Measurements from ENCODE around the gene SBF2. TPM values are rescaled to one million over a fixed set of nuclear protein-coding genes. Genes with fewer than 3 reads are reported as not detected.
"Not testable (repeated sequence)": the region's sequence is repeated elsewhere in the genome, so short reads cannot be mapped to it uniquely, and the experiment has no call there.

Gene SBF2
- total and polyA plus RNA-seq, 4 experiments from 2014 or later = 0.50 to 15.4 (median 10.2) TPM

- POLR2A ChIA-PET (ENCODE audit: partially characterized antibody) = no interaction called here
- intact Hi-C loops (cut with micrococcal nuclease) = no loop called here
- H3K36me3 Mint-ChIP-seq = peaks cover 0 to 8% of the 10 kb centered on the region in 2 donors
- H3K4me1 Mint-ChIP-seq = no peaks in the 10 kb centered on the region
- H3K27ac Mint-ChIP-seq = no peak overlapping the region
- H3K9me3 Mint-ChIP-seq = peaks cover 0 to 5% (median 1%) of the 10 kb centered on the region in 8 donors
- Histone ChIP-seq H3K27me3 (ENCODE audit: insufficient read depth, low read length) (no peaks in the 10 kb centered on the region), H3K27ac (ENCODE audit: low read depth, low read length) (no peak overlapping the region), H3K36me3 (ENCODE audit: insufficient read depth, low read length) (no peaks in the 10 kb centered on the region), H3K4me1 (ENCODE audit: insufficient read depth, low read length) (no peaks in the 10 kb centered on the region), H3K9me3 (ENCODE audit: control insufficient read depth in 1 of 2, low read length in 2 of 2) (no peaks in the 10 kb centered on the region), H3K4me3 (ENCODE audit: low read length in 2 of 2) (no peak overlapping the region)
- H3K4me3 Mint-ChIP-seq = no peak overlapping the region
- no peak for DNase-seq
- CTCF ChIA-PET (ENCODE audit: partially characterized antibody) = no interaction called here
- H3K27me3 Mint-ChIP-seq = no peaks in the 10 kb centered on the region
These were observed 186.5 kb downstream of the SBF2 start for GRCh38 chr11:10107497-10107896.

GRCh38 chr11:10097615-10098014, 196.4 kb downstream of the SBF2 start:
- Mint-ChIP-seq H3K27ac (no peak overlapping the region), H3K4me3 (peak overlapping the region in 1 of 8 donors; percentile 3), H3K36me3 (peaks cover 33 to 47% of the 10 kb centered on the region in 2 donors), H3K9me3 (peaks cover 0 to 42% (median 31%) of the 10 kb centered on the region in 8 donors), H3K27me3 (no peaks in the 10 kb centered on the region), H3K4me1 (peaks cover 0 to 1% (median under 1%) of the 10 kb centered on the region in 4 donors)
- H3K4me3 ChIP-seq (ENCODE audit: low read length in 2 of 2) = no peak overlapping the region
- no peak for DNase-seq
- H3K4me1 ChIP-seq (ENCODE audit: insufficient read depth, low read length) = no peaks in the 10 kb centered on the region
- H3K27me3 ChIP-seq (ENCODE audit: insufficient read depth, low read length) = no peaks in the 10 kb centered on the region
- intact Hi-C loops (cut with micrococcal nuclease) = no loop called here
- H3K9me3 ChIP-seq (ENCODE audit: control insufficient read depth in 1 of 2, low read length in 2 of 2) = peaks cover 0 to 6% of the 10 kb centered on the region in 2 donors
- no peak overlapping the region for H3K27ac ChIP-seq (ENCODE audit: low read depth, low read length)
- ChIA-PET POLR2A (ENCODE audit: partially characterized antibody) (no interaction called here), CTCF (ENCODE audit: partially characterized antibody) (no interaction called here)
- no peaks in the 10 kb centered on the region for H3K36me3 ChIP-seq (ENCODE audit: insufficient read depth, low read length)

DNA sequence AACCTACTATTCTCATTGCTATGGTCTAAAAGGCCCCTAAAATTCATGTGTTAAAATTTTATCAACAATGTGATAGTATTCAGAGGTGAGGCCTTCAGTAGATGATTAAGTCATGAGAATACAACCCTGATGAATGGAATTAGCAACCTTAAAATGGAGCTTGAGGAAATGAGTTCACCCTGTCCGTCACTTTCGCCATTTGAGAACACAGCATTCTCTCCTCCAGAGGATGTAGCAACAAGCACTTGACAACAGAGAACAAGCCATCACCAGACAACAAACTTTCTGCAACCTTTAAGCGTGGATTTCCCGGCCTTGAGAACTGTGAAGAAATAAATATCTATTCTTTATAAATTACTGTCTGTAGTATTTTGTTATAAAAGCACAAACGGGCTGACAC, 197.0 kb downstream of the SBF2 start:
- H3K4me3 ChIP-seq (ENCODE audit: low read length in 2 of 2) = no peak overlapping the region
- peaks cover 0 to 6% of the 10 kb centered on the region in 2 donors for H3K9me3 ChIP-seq (ENCODE audit: control insufficient read depth in 1 of 2, low read length in 2 of 2)
- CTCF ChIA-PET (ENCODE audit: partially characterized antibody) = no interaction called here
- no peak for DNase-seq
- no peaks in the 10 kb centered on the region for H3K4me1 ChIP-seq (ENCODE audit: insufficient read depth, low read length)
- Mint-ChIP-seq H3K27ac (no peak overlapping the region), H3K27me3 (no peaks in the 10 kb centered on the region), H3K4me3 (no peak overlapping the region), H3K36me3 (peaks cover 33 to 42% of the 10 kb centered on the region in 2 donors), H3K4me1 (peaks cover 3 to 7% (median 5%) of the 10 kb centered on the region in 4 donors), H3K9me3 (peaks cover 0 to 42% (median 31%) of the 10 kb centered on the region in 8 donors)
- POLR2A ChIA-PET (ENCODE audit: partially characterized antibody) = no interaction called here
- H3K27ac ChIP-seq (ENCODE audit: low read depth, low read length) = no peak overlapping the region
- H3K36me3 ChIP-seq (ENCODE audit: insufficient read depth, low read length) = no peaks in the 10 kb centered on the region
- no peaks in the 10 kb centered on the region for H3K27me3 ChIP-seq (ENCODE audit: insufficient read depth, low read length)
- intact Hi-C loops (cut with micrococcal nuclease) = no loop called here

GRCh38 chr11:10095412-10096208, 198.4 kb downstream of the SBF2 start:
- intact Hi-C loops (cut with micrococcal nuclease) = no loop called here
- no peaks in the 10 kb centered on the region for H3K36me3 ChIP-seq (ENCODE audit: insufficient read depth, low read length)
- Mint-ChIP-seq H3K27me3 (no peaks in the 10 kb centered on the region), H3K4me3 (no peak overlapping the region), H3K36me3 (peaks cover 28 to 31% of the 10 kb centered on the region in 2 donors), H3K9me3 (peaks cover 4 to 38% (median 26%) of the 10 kb centered on the region in 8 donors), H3K27ac (no peak overlapping the region), H3K4me1 (peaks cover 9 to 21% (median 13%) of the 10 kb centered on the region in 4 donors)
- no peak overlapping the region for H3K27ac ChIP-seq (ENCODE audit: low read depth, low read length)
- POLR2A ChIA-PET (ENCODE audit: partially characterized antibody) = no interaction called here
- H3K4me1 ChIP-seq (ENCODE audit: insufficient read depth, low read length) = no peaks in the 10 kb centered on the region
- no peak for DNase-seq
- CTCF ChIA-PET (ENCODE audit: partially characterized antibody) = no interaction called here
- H3K27me3 ChIP-seq (ENCODE audit: insufficient read depth, low read length) = no peaks in the 10 kb centered on the region
- peaks cover 0 to 6% of the 10 kb centered on the region in 2 donors for H3K9me3 ChIP-seq (ENCODE audit: control insufficient read depth in 1 of 2, low read length in 2 of 2)
- no peak overlapping the region for H3K4me3 ChIP-seq (ENCODE audit: low read length in 2 of 2)

GRCh38 chr11:10092426-10092825, 201.6 kb downstream of the SBF2 start:
- Mint-ChIP-seq H3K9me3 (peaks cover 0 to 6% (median under 1%) of the 10 kb centered on the region in 8 donors), H3K4me1 (peaks cover 9 to 21% (median 13%) of the 10 kb centered on the region in 4 donors), H3K4me3 (no peak overlapping the region), H3K27me3 (no peaks in the 10 kb centered on the region), H3K27ac (no peak overlapping the region), H3K36me3 (peaks cover under 1 to 4% of the 10 kb centered on the region in 2 donors)
- H3K9me3 ChIP-seq (ENCODE audit: control insufficient read depth in 1 of 2, low read length in 2 of 2) = no peaks in the 10 kb centered on the region
- intact Hi-C loops (cut with micrococcal nuclease) = no loop called here
- no peaks in the 10 kb centered on the region for H3K4me1 ChIP-seq (ENCODE audit: insufficient read depth, low read length)
- H3K27ac ChIP-seq (ENCODE audit: low read depth, low read length) = no peak overlapping the region
- no peak overlapping the region for H3K4me3 ChIP-seq (ENCODE audit: low read length in 2 of 2)
- no peak for DNase-seq
- no peaks in the 10 kb centered on the region for H3K36me3 ChIP-seq (ENCODE audit: insufficient read depth, low read length)
- POLR2A ChIA-PET (ENCODE audit: partially characterized antibody) = no interaction called here
- CTCF ChIA-PET (ENCODE audit: partially characterized antibody) = interaction anchor here (2.9 kb wide), 1 partner anchor 16 kb away, joined by 9 read pairs; no protein-coding TSS in a partner anchor
- no peaks in the 10 kb centered on the region for H3K27me3 ChIP-seq (ENCODE audit: insufficient read depth, low read length)

GRCh38 chr11:10091314-10092045, 202.5 kb downstream of the SBF2 start:
- Histone ChIP-seq H3K36me3 (ENCODE audit: insufficient read depth, low read length) (no peaks in the 10 kb centered on the region), H3K9me3 (ENCODE audit: control insufficient read depth in 1 of 2, low read length in 2 of 2) (no peaks in the 10 kb centered on the region), H3K27me3 (ENCODE audit: insufficient read depth, low read length) (no peaks in the 10 kb centered on the region), H3K27ac (ENCODE audit: low read depth, low read length) (no peak overlapping the region), H3K4me1 (ENCODE audit: insufficient read depth, low read length) (no peaks in the 10 kb centered on the region), H3K4me3 (ENCODE audit: low read length in 2 of 2) (no peak overlapping the region)
- peaks cover 0 to 4% (median 0%) of the 10 kb centered on the region in 8 donors for H3K9me3 Mint-ChIP-seq
- CTCF ChIA-PET (ENCODE audit: partially characterized antibody) = interaction anchor here (2.9 kb wide), 1 partner anchor 15 kb away, joined by 9 read pairs; no protein-coding TSS in a partner anchor
- no peak for DNase-seq
- H3K4me3 Mint-ChIP-seq = peak overlapping the region in 1 of 8 donors; percentile 29
- POLR2A ChIA-PET (ENCODE audit: partially characterized antibody) = no interaction called here
- intact Hi-C loops (cut with micrococcal nuclease) = no loop called here
- H3K27ac Mint-ChIP-seq = peak overlapping the region in 2 of 7 donors; percentile 4 to 72
- peaks cover 0 to 3% of the 10 kb centered on the region in 2 donors for H3K36me3 Mint-ChIP-seq
- H3K4me1 Mint-ChIP-seq = peaks cover 9 to 21% (median 13%) of the 10 kb centered on the region in 4 donors
- H3K27me3 Mint-ChIP-seq = no peaks in the 10 kb centered on the region

GRCh38 chr11:10087923-10088225, 206.1 kb downstream of the SBF2 start:
- H3K27ac ChIP-seq (ENCODE audit: low read depth, low read length); H3K36me3 ChIP-seq (ENCODE audit: insufficient read depth, low read length); H3K4me3 Mint-ChIP-seq; H3K4me1 ChIP-seq (ENCODE audit: insufficient read depth, low read length); H3K27me3 Mint-ChIP-seq; H3K27me3 ChIP-seq (ENCODE audit: insufficient read depth, low read length); H3K9me3 ChIP-seq (ENCODE audit: control insufficient read depth in 1 of 2, low read length in 2 of 2); intact Hi-C loops (cut with micrococcal nuclease); POLR2A ChIA-PET (ENCODE audit: partially characterized antibody); H3K27ac Mint-ChIP-seq; H3K4me3 ChIP-seq (ENCODE audit: low read length in 2 of 2); DNase-seq; H3K36me3 Mint-ChIP-seq: not testable (repeated sequence)
- H3K9me3 Mint-ChIP-seq = peaks cover 2 to 26% (median 10%) of the 10 kb centered on the region in 8 donors
- CTCF ChIA-PET (ENCODE audit: partially characterized antibody) = interaction anchor here (0.9 kb wide), 1 partner anchor 11 kb away, joined by 4 read pairs; no protein-coding TSS in a partner anchor
- H3K4me1 Mint-ChIP-seq = peaks cover 12 to 21% (median 13%) of the 10 kb centered on the region in 4 donors
